RWPE1 (cell line): ENCODE results near the gene NXF3.
"Not testable (repeated sequence)": the region's sequence is repeated elsewhere in the genome, so short reads cannot be mapped to it uniquely, and the experiment has no call there.

Experiments used
- CTCF ChIA-PET: fragments of 350-600 bp; sonication (Branson Sonifier 250); formaldehyde crosslinking; extraction: SDS; loops from one replicate; lab custom pipeline; 2021; lab: Yijun Ruan, JAX
- POLR2A ChIA-PET: fragments of 400-600 bp; formaldehyde crosslinking; extraction: SDS; loops from one replicate; lab custom pipeline; 2020; ENCODE audit warnings: antibody characterized with exemption; ENCODE audit not compliant: low non-redundant PET; lab: Yijun Ruan, JAX
- DNase-seq: peaks from one replicate; pipeline ENCODE4 v3.0.0; 2012; ENCODE audit warnings: low spot score
- H3K27ac ChIP-seq: fragments of 450-650 bp; 2 replicates; pipeline ENCODE4 v1.5.1; 2017
- CTCF ChIP-seq: fragments of 450-650 bp; conservative IDR thresholded peaks from 2 replicates; pipeline ENCODE4 v1.5.1; 2017; ENCODE audit warnings: low read depth, mild to moderate bottlenecking

Gene NXF3

GRCh38 chrX:103051260-103051789 lies 41.6 kb downstream of the NXF3 start:
- DNase-seq, result no peak
- TF ChIP-seq CTCF, result no peak
- H3K27ac ChIP-seq, result no peak overlapping the region
- CTCF ChIA-PET, result interaction anchor here (0.6 kb wide), 1 partner anchor 109 kb away, joined by 3 read pairs; no protein-coding TSS in a partner anchor
- POLR2A ChIA-PET, result no interaction called here

DNA sequence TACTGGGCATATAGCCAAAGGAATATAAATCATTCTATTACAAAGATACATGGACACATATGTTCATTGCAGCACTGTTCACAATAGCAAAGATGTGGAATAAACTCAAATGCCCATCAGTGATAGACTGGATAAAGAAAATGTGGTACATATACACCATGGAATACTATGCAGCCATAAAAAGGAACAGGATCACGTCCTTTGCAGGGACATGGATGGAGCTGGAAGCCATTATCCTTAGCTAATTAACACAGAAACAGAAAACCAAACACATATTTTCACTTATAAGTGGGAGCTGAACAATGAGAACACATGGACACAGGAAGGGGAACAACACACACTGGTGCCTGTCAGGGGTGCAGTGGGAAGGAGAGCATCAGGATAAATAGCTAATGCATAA lies 59.6 kb downstream of the NXF3 start:
- POLR2A ChIA-PET, DNase-seq, H3K27ac ChIP-seq: not testable (repeated sequence)
- CTCF ChIA-PET, result interaction anchor here (0.6 kb wide), 1 partner anchor 491 kb away, joined by 3 read pairs; no protein-coding TSS in a partner anchor
